NCI-H69 (cell line): ENCODE results near the gene BCAR1.

Experiments used
- DNase-seq: peaks from one replicate; lab custom pipeline; 2025; lab: John Stamatoyannopoulos, UW

BCAR1 gene

DNA sequence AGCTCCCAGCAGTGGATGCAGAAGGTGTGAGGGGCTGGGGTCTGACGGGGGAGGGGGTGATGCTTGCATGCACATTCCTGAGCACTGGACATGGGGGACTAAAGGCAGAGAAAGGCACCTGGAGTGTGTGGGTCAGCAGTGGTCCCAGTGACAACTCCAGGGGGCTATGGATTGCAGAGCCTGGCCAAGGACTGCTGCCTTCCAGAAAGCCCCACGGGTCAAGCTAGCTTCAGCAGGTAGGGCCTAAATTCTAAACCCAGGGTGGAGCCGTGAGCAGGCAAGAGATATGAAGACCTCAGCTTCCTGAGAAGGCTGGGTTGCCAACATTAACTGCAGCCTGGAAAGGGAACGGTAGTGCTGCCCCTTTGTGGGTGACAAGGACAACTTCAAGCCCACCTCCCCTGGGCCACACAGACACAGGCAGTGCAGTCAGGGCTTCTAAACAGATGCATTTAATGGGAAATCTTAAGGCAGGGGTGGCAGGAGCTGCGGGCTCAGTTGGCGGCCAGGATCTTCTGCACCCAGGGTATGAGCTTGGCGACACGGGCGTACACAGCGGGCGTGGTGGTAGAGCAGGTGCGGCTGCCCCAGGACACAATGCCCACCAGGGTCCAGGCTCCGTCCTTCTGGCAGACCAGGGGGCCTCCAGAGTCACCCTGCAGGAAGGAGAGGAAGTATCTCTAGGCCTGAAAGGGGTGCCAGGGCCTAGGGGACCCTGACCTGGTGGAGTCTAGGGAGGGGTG is 47.6 kb downstream of the BCAR1 start:
- no peak for DNase-seq

DNA sequence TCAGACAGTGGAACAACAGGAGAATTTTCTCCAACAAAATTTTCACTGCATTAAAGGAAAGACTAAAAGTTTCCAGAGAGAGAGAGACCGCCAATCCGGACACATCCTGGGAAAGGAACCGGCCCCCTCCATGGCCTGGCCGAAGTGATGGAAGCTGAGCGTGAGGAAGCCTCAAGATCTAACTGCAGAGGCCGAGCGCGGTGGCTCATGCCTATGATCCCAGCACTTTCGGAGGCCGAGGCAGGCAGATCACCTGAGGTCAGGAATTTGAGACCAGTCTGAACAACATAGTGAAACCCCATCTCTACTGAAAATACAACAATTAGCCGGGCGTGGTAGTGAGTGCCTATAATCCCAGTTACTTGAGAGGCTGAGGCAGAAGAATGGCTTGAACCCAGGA is 48.3 kb downstream of the BCAR1 start:
- DNase-seq, result no peak

DNA sequence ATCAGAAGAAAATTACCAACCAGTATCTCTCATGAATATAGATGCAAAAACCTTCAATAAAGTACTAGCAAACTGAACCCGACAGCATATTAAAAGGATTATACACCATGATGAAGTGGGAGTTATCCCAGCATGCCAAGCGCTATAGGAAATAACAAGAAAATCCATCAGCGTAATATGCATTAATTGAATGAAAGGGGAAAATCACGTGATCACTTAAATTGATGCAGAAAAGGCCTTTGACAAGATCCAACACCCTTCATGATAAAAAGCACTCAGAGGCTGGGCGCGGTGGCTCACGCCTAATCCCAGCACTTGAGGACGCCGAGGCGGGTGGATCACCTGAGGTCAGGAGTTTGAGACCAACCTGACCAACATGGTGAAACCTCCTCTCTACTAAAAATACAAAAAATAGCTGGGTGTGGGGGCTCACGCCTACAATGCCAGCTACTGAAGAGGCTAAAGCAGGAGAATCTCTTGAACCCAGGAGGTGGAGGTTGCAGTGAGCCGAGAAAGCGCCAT is 49.3 kb downstream of the BCAR1 start:
- DNase-seq, result no peak

DNA sequence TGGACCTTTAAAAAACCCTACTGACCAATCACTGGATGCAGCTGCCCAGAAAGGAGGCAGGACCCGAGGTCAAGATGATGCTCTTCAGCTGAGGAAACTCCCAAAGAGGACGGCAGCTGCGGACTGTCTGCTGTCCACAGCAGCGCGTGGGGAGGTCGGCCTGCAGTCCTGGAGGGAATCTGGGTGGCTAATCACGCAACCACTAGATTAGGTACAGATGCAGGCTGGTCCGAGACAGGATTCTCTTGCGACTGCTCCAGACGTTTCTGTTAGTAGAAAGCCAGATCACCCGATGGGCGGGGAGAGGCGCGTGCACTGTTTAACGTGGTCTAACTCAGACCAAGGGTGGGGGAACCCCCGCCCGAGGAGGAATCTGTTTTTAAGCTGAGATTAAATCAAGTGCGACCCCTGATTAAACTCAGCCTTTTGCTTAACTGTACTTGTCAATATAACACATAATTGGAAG is 53.3 kb downstream of the BCAR1 start:
- DNase-seq, result peak; percentile 20

DNA sequence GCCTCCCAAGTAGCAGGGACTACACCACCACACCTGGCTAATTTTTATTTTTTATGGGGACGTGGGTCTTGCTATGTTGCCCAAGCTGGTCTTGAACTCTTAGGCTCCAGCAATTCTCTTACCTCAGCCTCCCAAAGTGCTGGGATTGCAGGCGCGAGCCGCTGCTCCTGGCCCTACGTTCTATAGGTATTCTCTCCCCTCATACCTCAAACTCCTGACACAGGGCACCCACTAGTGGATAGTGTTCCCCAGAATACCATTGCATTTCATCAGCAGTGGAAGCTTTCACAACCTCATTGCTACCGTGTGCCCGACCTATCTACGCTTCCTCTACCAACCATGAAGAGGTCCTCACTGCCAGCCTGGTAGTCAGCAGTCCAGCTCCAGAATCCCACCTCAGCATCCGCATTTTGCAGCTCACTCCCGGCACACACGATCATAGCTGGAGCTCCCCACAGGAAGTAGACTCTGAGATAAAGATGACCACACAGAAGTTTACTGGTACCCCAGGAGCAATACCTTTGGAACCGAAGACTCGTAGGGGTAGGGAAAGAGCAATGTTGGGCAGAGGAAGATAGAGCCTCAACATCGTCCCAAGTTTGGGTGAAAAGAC is 53.8 kb downstream of the BCAR1 start:
- DNase-seq, result no peak

DNA sequence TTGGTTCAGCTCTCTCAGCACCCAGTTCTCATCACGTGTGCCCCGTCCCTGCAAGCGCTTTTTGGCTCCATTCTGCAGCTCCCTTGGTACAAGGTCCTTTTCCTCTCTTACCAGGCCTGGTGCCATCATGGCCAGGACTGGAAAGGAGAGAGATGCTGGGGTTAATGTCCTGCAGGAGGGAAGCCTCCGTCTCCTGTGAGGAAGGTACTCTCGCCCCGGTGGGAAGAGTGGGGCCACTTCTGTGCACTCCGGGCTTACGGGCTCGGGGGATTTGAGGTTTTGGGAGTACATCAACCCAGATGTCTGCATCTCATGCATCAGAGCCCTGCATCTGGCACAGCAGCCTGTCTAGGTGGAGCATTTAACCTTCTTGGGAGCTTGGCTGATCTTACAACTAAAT is 54.6 kb downstream of the BCAR1 start:
- DNase-seq, result no peak

DNA sequence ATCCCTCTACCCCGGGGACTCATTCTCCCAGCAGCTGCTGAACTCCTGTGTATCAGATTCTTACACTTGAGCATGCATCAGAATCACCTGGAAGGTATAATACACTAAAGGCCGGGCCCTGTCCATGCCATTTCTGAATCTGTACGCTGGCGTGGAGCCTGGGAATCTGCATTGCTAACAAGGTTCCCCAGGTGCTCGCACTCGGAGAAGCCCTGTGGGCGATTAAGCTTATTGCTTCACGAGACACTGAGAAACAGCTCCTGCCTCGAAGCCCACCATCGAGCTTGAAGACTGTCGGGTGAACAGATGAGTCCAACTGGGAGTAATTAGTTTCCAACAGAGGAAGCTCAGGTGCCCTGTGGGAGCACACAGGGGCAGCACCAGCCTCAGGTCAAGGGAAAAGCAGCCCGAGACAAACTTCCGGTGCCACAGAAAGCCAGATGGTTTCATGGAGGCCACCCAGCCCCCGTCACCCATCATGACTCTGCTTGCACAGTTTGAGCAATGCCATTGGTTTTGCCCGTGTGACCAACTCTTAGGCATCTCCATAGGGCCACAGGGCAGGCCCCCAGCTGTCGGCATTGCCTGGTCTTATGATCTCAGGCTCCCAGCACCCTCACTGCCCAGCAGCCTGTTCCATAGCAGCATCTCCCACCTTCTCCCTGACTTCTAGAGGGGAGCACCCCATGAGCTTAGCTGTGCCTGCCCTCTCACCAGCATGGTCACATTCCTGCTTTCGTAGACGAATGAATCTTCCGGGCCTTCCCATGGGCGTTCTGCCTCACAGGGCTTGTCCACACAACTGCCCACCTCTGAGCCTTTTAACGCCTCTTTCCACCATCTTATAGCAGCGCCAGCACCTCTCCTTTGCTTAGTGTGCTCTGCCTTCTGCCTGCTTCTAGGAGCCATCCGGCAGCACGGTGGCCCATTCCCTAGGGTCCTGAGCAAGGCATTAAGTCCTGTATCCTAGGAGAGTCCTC is 55.3 kb downstream of the BCAR1 start:
- peak; percentile 1 for DNase-seq

DNA sequence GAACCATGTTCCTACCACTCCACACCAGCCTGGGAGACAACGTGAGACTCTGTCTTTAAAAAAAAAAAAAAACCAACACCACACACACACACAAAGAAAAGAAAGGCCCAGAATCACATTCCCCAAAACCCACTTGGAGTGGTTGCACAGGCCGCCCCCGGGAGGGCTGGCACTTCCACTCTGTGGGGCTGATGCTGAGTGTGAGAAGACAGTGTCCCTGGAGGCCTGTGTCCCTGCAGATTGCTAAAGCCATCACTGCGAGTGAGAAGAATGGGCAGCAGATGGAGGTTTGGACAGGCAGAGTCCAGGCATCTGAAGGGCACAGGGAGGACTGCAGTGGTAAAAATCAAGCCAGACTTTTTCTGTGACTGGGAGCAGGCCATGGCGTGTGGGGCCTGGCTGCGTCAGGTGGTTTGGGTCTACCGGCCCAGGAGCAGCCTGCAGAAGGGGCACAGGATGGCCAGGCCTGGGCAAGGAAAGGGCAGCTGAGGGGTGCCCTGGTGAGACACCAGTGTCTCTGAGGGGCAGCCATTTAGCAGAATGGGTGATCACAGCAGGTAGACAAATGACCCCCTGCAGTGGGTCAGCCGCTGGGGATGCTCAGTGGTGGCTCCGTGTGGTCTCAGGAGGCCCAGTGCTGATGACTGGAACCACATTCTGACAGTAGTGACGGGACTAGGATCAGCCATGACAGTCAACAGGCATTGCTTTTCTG is 57.5 kb downstream of the BCAR1 start:
- no peak for DNase-seq

DNA sequence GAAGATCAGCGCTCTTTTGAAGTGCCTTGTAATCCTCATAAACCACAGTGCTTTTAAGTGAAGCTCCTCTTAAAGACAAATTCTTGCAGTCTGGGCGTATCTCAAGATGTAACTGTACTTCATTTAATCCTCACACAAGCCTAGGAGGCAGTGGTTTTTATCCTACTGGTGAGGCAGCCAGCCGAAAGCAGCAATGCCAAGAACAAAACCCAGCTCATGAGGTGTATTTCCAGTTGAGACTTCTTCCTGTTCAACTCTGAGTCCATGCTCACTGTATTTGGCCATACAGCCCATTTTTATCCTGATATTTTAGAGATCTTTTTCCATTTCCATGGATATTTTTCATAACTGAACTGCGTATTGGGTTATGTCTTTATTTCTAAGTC is 58.2 kb downstream of the BCAR1 start:
- DNase-seq, result no peak

DNA sequence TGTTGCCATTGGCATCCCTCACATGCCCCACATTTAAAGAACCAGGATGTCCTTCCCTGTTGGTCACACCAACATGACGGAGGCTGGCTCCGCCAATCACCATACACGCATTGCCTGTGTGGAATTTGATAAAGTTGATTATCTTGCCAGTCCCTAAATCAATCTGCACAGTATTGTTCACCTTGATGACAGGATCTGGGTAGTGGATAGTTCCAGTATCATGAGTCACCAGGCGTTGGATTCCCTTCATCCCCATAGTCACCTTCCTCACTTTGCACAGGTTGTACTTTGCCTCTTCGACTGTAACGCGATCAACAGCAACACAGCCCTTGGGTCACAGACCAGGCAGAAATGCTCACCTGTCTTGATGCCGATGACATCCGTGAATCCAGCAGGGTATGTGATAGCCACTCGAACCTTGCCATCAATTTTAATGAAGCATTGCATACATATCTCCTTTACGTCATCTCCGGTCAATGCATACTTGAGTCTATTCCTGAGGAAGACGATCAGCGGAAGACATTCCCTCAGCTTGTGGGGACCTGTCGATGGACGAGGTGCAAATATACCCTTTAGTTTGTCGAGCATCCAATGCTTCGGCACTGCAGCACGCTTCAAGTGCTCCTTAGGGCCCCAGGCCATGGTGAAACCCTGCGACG is 58.7 kb downstream of the BCAR1 start:
- no peak for DNase-seq

DNA sequence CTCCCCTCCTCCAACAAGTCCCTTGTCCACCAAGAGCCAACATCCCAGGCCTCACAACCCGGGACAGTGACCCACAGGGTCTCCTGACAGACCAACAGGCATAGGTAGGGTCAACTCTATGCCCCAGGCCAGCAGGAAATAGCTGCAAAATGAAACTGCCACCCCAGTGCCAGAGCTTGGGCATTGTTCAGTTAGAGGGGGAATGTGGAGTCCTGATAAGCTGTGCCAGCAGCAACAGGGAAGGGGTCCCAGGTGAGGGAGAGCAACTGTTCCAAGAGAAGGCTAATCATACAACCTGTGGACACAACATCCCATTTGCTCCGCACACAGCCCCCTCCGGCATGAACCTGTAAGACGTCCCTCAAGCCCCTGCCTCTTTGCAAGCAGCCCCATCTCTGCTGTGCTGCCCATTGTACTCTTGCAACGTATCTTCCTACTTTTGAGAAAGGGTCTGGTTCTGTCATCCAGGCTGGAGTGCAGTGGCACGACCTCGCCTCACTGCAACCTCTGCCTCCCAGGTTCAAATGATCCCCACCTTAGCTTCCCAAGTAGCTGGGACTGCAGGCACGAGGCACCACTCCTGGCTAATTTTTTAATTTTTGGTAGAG is 61.7 kb downstream of the BCAR1 start:
- no peak for DNase-seq

DNA sequence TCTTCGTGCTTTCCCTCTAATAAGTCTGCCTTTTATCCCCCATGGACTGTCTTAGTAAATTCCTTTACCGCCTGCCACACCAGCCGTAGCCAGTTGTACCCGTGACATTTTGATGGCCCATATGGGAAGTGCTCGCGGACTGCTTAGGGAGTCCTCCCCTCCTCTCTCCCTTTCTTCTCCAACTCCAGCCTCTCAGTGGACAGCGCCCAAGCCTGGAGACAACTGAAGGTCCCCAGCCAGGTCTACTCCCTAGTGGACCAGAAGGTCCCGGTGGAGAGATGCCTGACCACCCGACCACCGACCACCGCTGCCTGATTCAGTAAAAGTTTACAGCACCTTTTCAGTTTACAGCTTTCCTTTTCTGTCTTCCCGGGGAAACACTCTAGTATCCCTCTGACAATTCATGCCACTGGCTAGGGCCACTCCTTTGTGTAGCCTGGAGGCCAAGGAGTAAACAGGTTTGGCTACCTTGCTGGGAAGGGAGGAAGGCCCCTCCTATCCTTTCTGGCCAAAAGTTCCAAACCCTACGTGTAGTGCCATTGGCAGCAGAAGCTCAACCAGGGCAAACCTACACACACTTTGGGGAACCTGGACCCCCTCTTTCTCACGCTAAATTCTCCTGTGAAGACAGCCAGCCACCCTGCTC is 62.5 kb downstream of the BCAR1 start:
- no peak for DNase-seq

DNA sequence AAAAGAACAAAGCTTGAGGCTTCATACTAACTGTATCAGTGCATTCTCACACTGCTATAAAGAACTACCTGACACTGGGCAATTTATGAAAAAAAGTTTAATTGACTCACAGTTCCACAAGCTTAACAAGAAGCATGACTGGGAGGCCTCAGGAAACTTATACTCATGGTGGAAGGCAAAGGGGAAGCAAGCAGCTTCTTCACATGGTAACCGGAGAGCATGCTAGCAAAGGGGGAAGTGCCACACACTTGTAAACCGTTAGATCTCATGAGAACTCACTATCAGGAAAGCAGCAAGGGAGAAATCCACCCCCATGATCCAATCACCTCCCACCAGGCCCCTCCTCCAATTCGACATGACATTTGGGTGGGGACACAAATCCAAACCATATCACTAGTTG is 69.8 kb downstream of the BCAR1 start:
- no peak for DNase-seq

DNA sequence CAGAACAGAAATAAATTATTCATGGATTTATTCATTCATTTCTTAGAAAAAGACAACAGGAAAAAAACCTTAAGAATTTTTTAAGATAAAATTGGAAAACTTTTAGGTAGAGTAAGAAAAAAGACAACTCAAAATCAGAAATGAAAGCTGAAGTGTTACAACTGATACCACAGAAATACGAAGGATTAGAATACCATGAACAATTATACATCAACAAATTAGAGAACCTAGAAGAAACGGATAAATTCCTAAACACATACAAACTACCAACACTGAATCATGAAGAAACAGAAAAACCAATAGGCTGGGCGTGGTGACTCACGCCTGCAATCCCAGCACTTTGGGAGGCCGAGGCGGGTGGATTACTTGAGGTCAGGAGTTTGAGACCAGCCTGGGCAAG is 72.2 kb downstream of the BCAR1 start:
- DNase-seq, result no peak
